ENCODE results near the gene ATP5PB.

Gene ATP5PB

GRCh38 chr1:111441573-111442192 is 7.6 kb upstream of the ATP5PB start:
- DNase-seq (ENCODE audit: extremely low spot score), result peak; percentile 57
- POLR2A ChIA-PET, result no interaction called here
- TF ChIP-seq L3MBTL2 (conservative IDR thresholded peaks at IDR 0.05), result no peak
- no peak for TF ChIP-seq TARDBP (IDR thresholded peaks at IDR 0.05)
- TF ChIP-seq FOXK2 (IDR thresholded peaks at IDR 0.05), result no peak
- CTCF ChIA-PET, result interaction anchor here (0.6 to 0.7 kb wide), 2 partner anchors 14 to 551 kb away, joined by 3 to 4 read pairs; no protein-coding TSS in a partner anchor

GRCh38 chr1:111442457-111442856 is 6.8 kb upstream of the ATP5PB start:
- CTCF ChIA-PET, result no interaction called here

DNA sequence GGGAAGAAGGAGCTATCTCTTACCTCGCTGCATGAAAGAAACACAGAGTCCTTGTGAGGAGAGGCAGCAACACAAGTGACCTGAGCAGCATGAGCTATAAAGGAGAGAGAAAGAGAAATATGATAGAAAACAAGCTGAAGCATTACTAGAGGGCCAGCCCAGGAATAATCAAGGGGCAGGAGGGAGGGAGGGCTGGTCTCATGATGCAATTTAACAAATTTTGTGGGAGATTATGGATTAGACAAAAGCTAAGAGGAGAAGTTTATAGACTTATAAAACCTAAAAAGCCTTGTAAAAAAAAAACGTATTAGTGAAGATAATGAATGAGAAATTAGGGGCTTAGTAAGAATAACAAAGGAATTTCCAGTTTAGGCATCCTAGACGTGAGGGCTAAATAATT is 5.2 kb upstream of the ATP5PB start:
- ChIA-PET POLR2A (no interaction called here), CTCF (no interaction called here)
- TF ChIP-seq FOXA1 (IDR thresholded peaks at IDR 0.05) (no peak), ELF4 (IDR thresholded peaks at IDR 0.05) (no peak), SP1 (IDR thresholded peaks at IDR 0.05) (no peak)

More at GRCh38 chr1:111442457-111442856, 6.8 kb upstream of the ATP5PB start:
- DNase-seq (ENCODE audit: extremely low spot score), result no peak
- POLR2A ChIA-PET, result no interaction called here
- no peak for TF ChIP-seq ARNT (IDR thresholded peaks at IDR 0.05)
- no peak for TF ChIP-seq SP1 (IDR thresholded peaks at IDR 0.05)
- no peak for TF ChIP-seq CTBP1 (IDR thresholded peaks at IDR 0.05; ENCODE audit: borderline replicate concordance)
- no peak for TF ChIP-seq L3MBTL2 (conservative IDR thresholded peaks at IDR 0.05)
- TF ChIP-seq ZNF384 (IDR thresholded peaks at IDR 0.05), result no peak
- TF ChIP-seq, protein P1, sequence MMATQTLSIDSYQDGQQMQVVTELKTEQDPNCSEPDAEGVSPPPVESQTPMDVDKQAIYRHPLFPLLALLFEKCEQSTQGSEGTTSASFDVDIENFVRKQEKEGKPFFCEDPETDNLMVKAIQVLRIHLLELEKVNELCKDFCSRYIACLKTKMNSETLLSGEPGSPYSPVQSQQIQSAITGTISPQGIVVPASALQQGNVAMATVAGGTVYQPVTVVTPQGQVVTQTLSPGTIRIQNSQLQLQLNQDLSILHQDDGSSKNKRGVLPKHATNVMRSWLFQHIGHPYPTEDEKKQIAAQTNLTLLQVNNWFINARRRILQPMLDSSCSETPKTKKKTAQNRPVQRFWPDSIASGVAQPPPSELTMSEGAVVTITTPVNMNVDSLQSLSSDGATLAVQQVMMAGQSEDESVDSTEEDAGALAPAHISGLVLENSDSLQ (IDR thresholded peaks at IDR 0.05), result no peak
- no peak for TF ChIP-seq LEF1 (IDR thresholded peaks at IDR 0.05; ENCODE audit: borderline replicate concordance)
- TF ChIP-seq FOXK2 (IDR thresholded peaks at IDR 0.05), result no peak
- TF ChIP-seq NFRKB (IDR thresholded peaks at IDR 0.05), result no peak
- no peak for TF ChIP-seq TARDBP (IDR thresholded peaks at IDR 0.05)
- no peak for TF ChIP-seq HDGF (IDR thresholded peaks at IDR 0.05; ENCODE audit: borderline replicate concordance)
- TF ChIP-seq FOXM1 (IDR thresholded peaks at IDR 0.05; ENCODE audit: borderline replicate concordance), result no peak
- TF ChIP-seq BHLHE40 (IDR thresholded peaks at IDR 0.05; ENCODE audit: borderline replicate concordance), result no peak
- TF ChIP-seq FOXA1 (IDR thresholded peaks at IDR 0.05), result no peak
- TF ChIP-seq SUZ12 (IDR thresholded peaks at IDR 0.05), result no peak
- no peak for TF ChIP-seq ELF4 (IDR thresholded peaks at IDR 0.05)

DNA sequence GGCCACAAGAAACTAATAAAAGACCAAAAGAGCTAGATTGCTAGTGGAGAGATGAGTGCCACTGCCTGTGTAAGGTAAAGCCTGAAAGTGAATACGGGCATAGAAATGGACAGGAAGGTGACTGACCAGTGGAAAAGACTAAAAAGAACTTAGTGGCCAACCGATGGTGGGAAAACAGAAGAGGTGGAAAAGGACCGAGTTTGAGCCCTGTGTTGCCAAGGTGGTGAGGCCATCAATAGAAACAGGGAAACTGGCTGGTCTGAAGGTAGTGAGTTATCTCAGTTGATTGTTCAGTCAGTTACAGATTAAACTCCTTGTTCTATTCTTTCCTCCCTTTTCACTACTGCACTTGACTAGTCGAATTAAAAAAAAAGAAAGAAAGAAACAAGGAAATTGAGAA is 2.7 kb upstream of the ATP5PB start:
- DNase-seq (ENCODE audit: extremely low spot score), result no peak
- ChIA-PET CTCF (interaction anchor here (0.7 kb wide), 1 partner anchor 61 kb away, joined by 3 read pairs; no protein-coding TSS in a partner anchor), POLR2A (no interaction called here)
- TF ChIP-seq HDGF (IDR thresholded peaks at IDR 0.05; ENCODE audit: borderline replicate concordance) (no peak), NFRKB (IDR thresholded peaks at IDR 0.05) (no peak), LEF1 (IDR thresholded peaks at IDR 0.05; ENCODE audit: borderline replicate concordance) (no peak), ZNF384 (IDR thresholded peaks at IDR 0.05) (no peak), TARDBP (IDR thresholded peaks at IDR 0.05) (no peak), FOXM1 (IDR thresholded peaks at IDR 0.05; ENCODE audit: borderline replicate concordance) (no peak), FOXK2 (IDR thresholded peaks at IDR 0.05) (no peak), SUZ12 (IDR thresholded peaks at IDR 0.05) (no peak), BHLHE40 (IDR thresholded peaks at IDR 0.05; ENCODE audit: borderline replicate concordance) (no peak), L3MBTL2 (conservative IDR thresholded peaks at IDR 0.05) (no peak)
- TF ChIP-seq, protein P1 (IDR thresholded peaks at IDR 0.05), result no peak

More for the DNA sequence above, 5.2 kb upstream of the ATP5PB start:
- no peak for DNase-seq (ENCODE audit: extremely low spot score)

- CTCF ChIA-PET, result interaction anchor here (0.7 kb wide), 1 partner anchor 61 kb away, joined by 3 read pairs; no protein-coding TSS in a partner anchor
- TF ChIP-seq BHLHE40 (IDR thresholded peaks at IDR 0.05; ENCODE audit: borderline replicate concordance) (no peak), FOXM1 (IDR thresholded peaks at IDR 0.05; ENCODE audit: borderline replicate concordance) (no peak), FOXA1 (IDR thresholded peaks at IDR 0.05) (no peak), SUZ12 (IDR thresholded peaks at IDR 0.05) (no peak), ARNT (IDR thresholded peaks at IDR 0.05) (no peak), HDGF (IDR thresholded peaks at IDR 0.05; ENCODE audit: borderline replicate concordance) (no peak), CTBP1 (IDR thresholded peaks at IDR 0.05; ENCODE audit: borderline replicate concordance) (no peak), NFRKB (IDR thresholded peaks at IDR 0.05) (no peak), SP1 (IDR thresholded peaks at IDR 0.05) (no peak), FOXK2 (IDR thresholded peaks at IDR 0.05) (no peak), ELF4 (IDR thresholded peaks at IDR 0.05) (no peak), TARDBP (IDR thresholded peaks at IDR 0.05) (no peak), LEF1 (IDR thresholded peaks at IDR 0.05; ENCODE audit: borderline replicate concordance) (no peak)
- TF ChIP-seq, protein P1 (IDR thresholded peaks at IDR 0.05), result no peak
- POLR2A ChIA-PET, result interaction anchor here (1.8 kb wide), 1 partner anchor 10 kb away, joined by 10 read pairs; no protein-coding TSS in a partner anchor
- no peak for DNase-seq (ENCODE audit: extremely low spot score)
Observed at GRCh38 chr1:111446967-111447892, 2.0 kb upstream of the ATP5PB start.

DNA sequence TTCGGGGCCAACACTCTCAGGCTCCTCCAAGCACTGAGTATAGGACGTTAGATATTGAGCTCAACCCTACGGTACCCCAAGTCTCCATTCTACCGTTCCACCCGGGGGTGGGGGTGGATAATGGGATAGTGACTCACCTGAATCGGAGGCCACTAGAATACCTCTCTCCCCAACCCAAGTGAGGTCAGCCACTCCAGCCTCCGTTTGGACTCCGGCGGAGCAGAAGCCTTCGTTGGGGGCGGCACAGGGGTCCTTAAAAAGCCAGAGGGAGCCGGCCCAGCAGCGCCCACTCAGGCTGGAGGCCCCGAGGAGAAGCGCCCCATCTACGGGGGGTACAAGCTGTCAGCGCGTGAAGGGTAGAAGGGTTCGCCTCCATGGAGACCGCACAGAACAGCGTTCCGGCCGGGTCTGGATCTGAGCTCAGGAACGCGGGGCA is 764 bp upstream of the ATP5PB start:
- ChIA-PET CTCF (no interaction called here), POLR2A (interaction anchor here (0.7 to 1.8 kb wide), 4 partner anchors 11 to 307 kb away, joined by 3 to 10 read pairs (median 4); partner anchors contain the start of gene DDX20)
- peak; percentile 23 for DNase-seq (ENCODE audit: extremely low spot score)
- TF ChIP-seq HDGF (IDR thresholded peaks at IDR 0.05; ENCODE audit: borderline replicate concordance), result no peak
- TF ChIP-seq L3MBTL2 (conservative IDR thresholded peaks at IDR 0.05), result no peak
- no peak for TF ChIP-seq ZNF384 (IDR thresholded peaks at IDR 0.05)
- no peak for TF ChIP-seq SUZ12 (IDR thresholded peaks at IDR 0.05)
- TF ChIP-seq FOXM1 (IDR thresholded peaks at IDR 0.05; ENCODE audit: borderline replicate concordance), result no peak
- TF ChIP-seq ARNT (IDR thresholded peaks at IDR 0.05), result no peak
- TF ChIP-seq BHLHE40 (IDR thresholded peaks at IDR 0.05; ENCODE audit: borderline replicate concordance), result no peak
- no peak for TF ChIP-seq LEF1 (IDR thresholded peaks at IDR 0.05; ENCODE audit: borderline replicate concordance)
- TF ChIP-seq, protein P1 (IDR thresholded peaks at IDR 0.05), result no peak
- no peak for TF ChIP-seq SP1 (IDR thresholded peaks at IDR 0.05)
- no peak for TF ChIP-seq TARDBP (IDR thresholded peaks at IDR 0.05)
- no peak for TF ChIP-seq FOXK2 (IDR thresholded peaks at IDR 0.05)
- TF ChIP-seq ELF4 (IDR thresholded peaks at IDR 0.05), result no peak
- no peak for TF ChIP-seq CTBP1 (IDR thresholded peaks at IDR 0.05; ENCODE audit: borderline replicate concordance)
- no peak for TF ChIP-seq FOXA1 (IDR thresholded peaks at IDR 0.05)
- no peak for TF ChIP-seq NFRKB (IDR thresholded peaks at IDR 0.05)

Measured in HEK293T (cell line).